Vagina (tissue), 2 donors: ENCODE measurements around the gene PDE7B. TPM values are rescaled to one million over a fixed set of nuclear protein-coding genes. Genes with fewer than 3 reads are reported as not detected.

Source experiments
- DNase-seq, 2 donors: peaks; one replicate each; pipeline ENCODE4 v3.0.0-alpha.2; 2017; ENCODE audit errors: extremely low spot score in 2 of 2
- H3K27ac ChIP-seq: fragments of 200-600 bp; sonication (generic); one replicate; pipeline ENCODE4 v1.5.1; 2019
- H3K27me3 ChIP-seq: fragments of 200-600 bp; sonication (generic); one replicate; pipeline ENCODE4 v1.5.1; 2019
- H3K36me3 ChIP-seq, 2 donors: fragments of 200-600 bp; sonication (generic); one replicate each; pipeline ENCODE4 v1.5.1; 2017 to 2019
- H3K4me1 ChIP-seq: fragments of 200-600 bp; sonication (generic); one replicate; pipeline ENCODE4 v1.5.1; 2019
- H3K4me3 ChIP-seq, 2 donors: fragments of 200-600 bp; sonication (generic); 1 replicate in 1 of 2; 2 replicates in 1 of 2; pipeline ENCODE4 v1.5.1; 2016 to 2019
- H3K9me3 ChIP-seq: fragments of 200-600 bp; sonication (generic); one replicate; pipeline ENCODE4 v1.5.1; 2019
- POLR2A ChIP-seq, 2 donors: fragments of 450-650 bp; IDR thresholded peaks; one replicate each; pipeline ENCODE4 v1.6.1; 2017; ENCODE audit warnings: antibody characterized with exemption in 2 of 2, mild to moderate bottlenecking in 2 of 2, moderate library complexity in 2 of 2
- POLR2AphosphoS5 ChIP-seq, 2 donors: sonication (generic); formaldehyde crosslinking; IDR thresholded peaks; one replicate each; pipeline ENCODE4 v1.9.0; 2017; ENCODE audit warnings: antibody characterized with exemption in 2 of 2, mild to moderate bottlenecking in 2 of 2, low read depth in 1 of 2; ENCODE audit not compliant: insufficient read depth in 1 of 2
- intact Hi-C: fragments of 100-400 bp; cut with DNase I; formaldehyde crosslinking; loops from one replicate; pipeline ENCODE4 v1.15.1; 2023
- total RNA-seq: library from RNA; depleted of rRNA; stranded (reverse); fragments of >200 nt; gene quantifications from one replicate; pipeline ENCODE4 v1.2.3, GENCODE V29; 2016
- TF ChIP-seq, protein P1 (sequence below), 3 experiments: fragments of 450-650 bp in 2 of 3; fragments of 200-600 bp in 1 of 3; sonication (generic) in 1 of 3; IDR thresholded peaks; one replicate each; pipeline ENCODE4 v1.5.1; 2017 to 2019; ENCODE audit warnings: antibody characterized with exemption in 3 of 3, mild to moderate bottlenecking in 2 of 3, moderate library complexity in 2 of 3

The PDE7B gene
- total RNA-seq, 1 donor from 2014 or later: 6.9 TPM

DNA sequence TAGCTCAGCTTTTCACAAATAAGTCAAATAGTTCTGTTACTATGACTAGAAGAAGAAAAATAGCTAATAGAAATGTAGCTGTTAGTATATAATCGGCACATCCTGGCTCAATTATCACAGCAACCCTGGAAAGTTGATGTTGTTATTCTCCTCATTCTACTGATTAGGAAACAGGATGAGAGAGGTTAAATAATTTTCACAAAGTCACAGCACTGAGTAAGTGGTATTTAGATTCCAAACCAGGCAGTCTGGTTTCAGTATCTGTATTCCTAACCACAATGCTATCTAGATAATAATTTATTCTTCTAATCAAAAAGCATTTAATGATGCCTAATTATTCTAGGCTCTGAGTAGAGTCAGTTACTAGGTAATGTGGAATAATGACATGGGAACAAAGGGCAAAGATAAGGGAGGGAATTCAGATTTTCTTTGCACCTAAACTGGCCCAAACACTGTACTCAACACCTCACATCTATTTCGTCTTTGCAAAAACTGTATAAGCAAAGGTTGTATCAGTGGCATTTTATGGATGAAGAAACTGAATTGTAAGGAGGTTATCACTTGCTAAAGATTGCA lies 51.3 kb downstream of the PDE7B start:
- Histone ChIP-seq H3K27me3 (no peaks in the 10 kb centered on the region), H3K4me3 (no peak overlapping the region), H3K27ac (peak overlapping the region; percentile 60), H3K36me3 (no peaks in the 10 kb centered on the region), H3K9me3 (no peaks in the 10 kb centered on the region), H3K4me1 (peaks cover 15% of the 10 kb centered on the region)
- no peak for DNase-seq
- TF ChIP-seq, protein P1, sequence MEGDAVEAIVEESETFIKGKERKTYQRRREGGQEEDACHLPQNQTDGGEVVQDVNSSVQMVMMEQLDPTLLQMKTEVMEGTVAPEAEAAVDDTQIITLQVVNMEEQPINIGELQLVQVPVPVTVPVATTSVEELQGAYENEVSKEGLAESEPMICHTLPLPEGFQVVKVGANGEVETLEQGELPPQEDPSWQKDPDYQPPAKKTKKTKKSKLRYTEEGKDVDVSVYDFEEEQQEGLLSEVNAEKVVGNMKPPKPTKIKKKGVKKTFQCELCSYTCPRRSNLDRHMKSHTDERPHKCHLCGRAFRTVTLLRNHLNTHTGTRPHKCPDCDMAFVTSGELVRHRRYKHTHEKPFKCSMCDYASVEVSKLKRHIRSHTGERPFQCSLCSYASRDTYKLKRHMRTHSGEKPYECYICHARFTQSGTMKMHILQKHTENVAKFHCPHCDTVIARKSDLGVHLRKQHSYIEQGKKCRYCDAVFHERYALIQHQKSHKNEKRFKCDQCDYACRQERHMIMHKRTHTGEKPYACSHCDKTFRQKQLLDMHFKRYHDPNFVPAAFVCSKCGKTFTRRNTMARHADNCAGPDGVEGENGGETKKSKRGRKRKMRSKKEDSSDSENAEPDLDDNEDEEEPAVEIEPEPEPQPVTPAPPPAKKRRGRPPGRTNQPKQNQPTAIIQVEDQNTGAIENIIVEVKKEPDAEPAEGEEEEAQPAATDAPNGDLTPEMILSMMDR (IDR thresholded peaks at IDR 0.05): no peak
- no peak for TF ChIP-seq POLR2AphosphoS5 (IDR thresholded peaks at IDR 0.05; ENCODE audit: insufficient read depth in 1 of 2, low read depth in 1 of 2)
- TF ChIP-seq POLR2A (IDR thresholded peaks at IDR 0.05): no peak
- intact Hi-C loops: no loop called here

DNA sequence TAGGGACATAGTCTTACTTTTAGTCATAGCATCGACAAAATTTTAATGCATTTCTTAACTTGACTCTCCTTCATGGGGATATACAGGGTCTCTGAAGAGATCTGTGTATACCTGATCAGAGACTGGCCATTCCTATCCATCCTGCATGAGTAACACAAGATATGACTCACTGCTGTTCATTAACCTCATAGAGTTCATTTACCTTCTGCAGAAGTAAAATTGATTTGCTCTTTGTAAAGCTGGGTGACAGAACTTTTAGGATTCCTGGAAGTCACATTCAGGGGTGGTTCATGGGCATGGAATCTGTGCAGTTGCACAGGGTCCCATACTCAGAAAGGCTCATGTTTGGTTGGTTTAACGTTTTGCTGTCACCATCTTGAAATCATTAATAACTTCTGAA lies 53.2 kb downstream of the PDE7B start:
- H3K4me1 ChIP-seq: peaks cover 15% of the 10 kb centered on the region
- H3K36me3 ChIP-seq: no peaks in the 10 kb centered on the region
- H3K4me3 ChIP-seq: no peak overlapping the region
- no peaks in the 10 kb centered on the region for H3K27me3 ChIP-seq
- H3K27ac ChIP-seq: no peak overlapping the region
- DNase-seq: no peak
- no peak for TF ChIP-seq POLR2A (IDR thresholded peaks at IDR 0.05)
- TF ChIP-seq, protein P1 (IDR thresholded peaks at IDR 0.05): no peak
- TF ChIP-seq POLR2AphosphoS5 (IDR thresholded peaks at IDR 0.05; ENCODE audit: insufficient read depth in 1 of 2, low read depth in 1 of 2): no peak
- intact Hi-C loops: no loop called here
- no peaks in the 10 kb centered on the region for H3K9me3 ChIP-seq

DNA sequence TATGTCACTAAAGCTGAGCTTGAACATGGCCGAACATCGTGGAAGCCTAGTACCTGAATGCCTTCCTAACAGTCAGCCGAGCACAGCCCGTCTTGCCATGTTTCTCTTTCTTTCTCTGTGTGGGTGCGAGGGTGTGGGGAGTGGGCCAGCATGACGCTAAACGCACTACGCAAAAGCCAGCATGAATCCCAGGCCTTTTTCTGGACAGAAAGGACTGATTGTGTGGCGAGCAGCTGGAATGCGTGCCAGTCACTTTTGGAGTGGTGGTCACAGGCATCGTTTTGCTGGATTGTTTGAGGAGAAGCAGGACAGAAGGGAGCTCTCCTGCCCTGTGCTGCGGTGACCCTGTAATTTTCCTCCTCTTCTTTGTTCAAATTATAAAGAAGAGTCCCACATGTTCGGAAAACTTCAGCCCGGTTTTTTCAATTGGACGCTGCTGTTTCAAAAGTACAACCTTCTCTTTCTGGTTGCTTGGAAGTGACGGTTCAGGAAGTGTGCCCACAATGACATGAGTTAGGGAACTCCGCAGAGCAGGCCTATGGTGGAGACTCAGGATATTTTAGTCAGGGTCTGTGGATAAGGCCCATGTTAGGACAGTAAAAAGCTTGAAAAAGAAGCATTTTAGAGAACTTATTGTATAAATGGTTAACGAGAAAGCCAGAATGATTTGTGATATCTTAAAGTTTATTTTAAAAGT lies 54.3 kb downstream of the PDE7B start:
- TF ChIP-seq POLR2AphosphoS5 (IDR thresholded peaks at IDR 0.05; ENCODE audit: insufficient read depth in 1 of 2, low read depth in 1 of 2): no peak
- TF ChIP-seq, protein P1 (IDR thresholded peaks at IDR 0.05): no peak
- no peak for TF ChIP-seq POLR2A (IDR thresholded peaks at IDR 0.05)

DNA sequence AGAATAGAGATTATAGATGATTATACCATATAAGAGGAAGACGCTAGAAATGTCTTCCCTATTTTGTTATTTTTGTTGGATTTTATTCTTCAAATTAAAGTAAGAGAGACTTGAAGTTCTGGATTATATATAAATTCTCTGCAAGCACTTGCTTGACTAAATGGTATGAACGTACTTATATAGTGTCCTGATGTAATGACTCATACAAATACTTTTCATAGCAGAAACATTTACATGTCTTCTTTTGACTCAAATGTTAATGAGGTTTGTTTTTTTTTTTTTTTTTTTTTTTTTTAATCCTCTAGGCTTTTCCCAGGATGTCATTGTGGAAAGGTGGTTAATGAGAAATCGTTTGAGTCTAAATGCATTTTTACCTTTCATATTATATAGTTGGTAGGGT lies 55.0 kb downstream of the PDE7B start:
- Histone ChIP-seq H3K9me3 (no peaks in the 10 kb centered on the region), H3K4me3 (no peak overlapping the region), H3K4me1 (peaks cover 15% of the 10 kb centered on the region), H3K27me3 (no peaks in the 10 kb centered on the region), H3K27ac (no peak overlapping the region), H3K36me3 (no peaks in the 10 kb centered on the region)
- TF ChIP-seq, protein P1 (IDR thresholded peaks at IDR 0.05): no peak
- TF ChIP-seq POLR2AphosphoS5 (IDR thresholded peaks at IDR 0.05; ENCODE audit: insufficient read depth in 1 of 2, low read depth in 1 of 2): no peak
- no peak for TF ChIP-seq POLR2A (IDR thresholded peaks at IDR 0.05)
- intact Hi-C loops: no loop called here
- DNase-seq: no peak

More for the DNA sequence above, 54.3 kb downstream of the PDE7B start:
- H3K36me3 ChIP-seq: no peaks in the 10 kb centered on the region
- no peak overlapping the region for H3K27ac ChIP-seq
- H3K9me3 ChIP-seq: no peaks in the 10 kb centered on the region
- peaks cover 15% of the 10 kb centered on the region for H3K4me1 ChIP-seq
- no peaks in the 10 kb centered on the region for H3K27me3 ChIP-seq
- no peak overlapping the region for H3K4me3 ChIP-seq
- DNase-seq: no peak
- intact Hi-C loops: no loop called here

DNA sequence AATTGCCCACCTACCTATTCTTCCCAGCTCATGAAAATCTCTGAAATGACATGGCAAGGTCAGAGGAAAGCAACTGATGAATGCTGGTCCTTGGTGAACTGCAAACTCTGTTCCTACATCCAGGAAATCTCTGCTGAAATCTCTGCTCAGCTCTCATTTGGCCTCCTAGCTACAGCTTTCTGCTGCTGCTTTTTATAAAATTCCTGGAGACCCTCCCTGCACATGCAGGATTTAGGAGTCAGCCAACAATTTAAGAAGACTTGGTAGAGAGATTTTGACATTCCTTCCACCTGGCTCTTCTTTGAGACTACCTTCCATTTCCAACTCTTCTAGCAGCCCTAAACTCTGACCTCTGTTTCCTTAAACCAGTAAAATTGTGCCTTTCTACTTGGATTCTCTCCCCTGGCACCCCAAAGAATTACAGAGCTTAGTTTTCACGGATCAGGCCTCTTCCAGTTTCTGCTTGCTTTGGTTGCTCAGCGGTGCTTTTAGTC lies 55.5 kb downstream of the PDE7B start:
- no peak overlapping the region for H3K4me3 ChIP-seq
- H3K9me3 ChIP-seq: no peaks in the 10 kb centered on the region
- no peaks in the 10 kb centered on the region for H3K36me3 ChIP-seq
- intact Hi-C loops: no loop called here
- DNase-seq: no peak
- no peak overlapping the region for H3K27ac ChIP-seq
- peaks cover 15% of the 10 kb centered on the region for H3K4me1 ChIP-seq
- no peaks in the 10 kb centered on the region for H3K27me3 ChIP-seq
- TF ChIP-seq, protein P1 (IDR thresholded peaks at IDR 0.05): no peak
- no peak for TF ChIP-seq POLR2A (IDR thresholded peaks at IDR 0.05)
- no peak for TF ChIP-seq POLR2AphosphoS5 (IDR thresholded peaks at IDR 0.05; ENCODE audit: insufficient read depth in 1 of 2, low read depth in 1 of 2)
